GM12872 (cell line): ENCODE data around the gene SLC35A3.

Source experiments
- CTCF ChIP-seq: IDR thresholded peaks from 3 replicates; pipeline ENCODE4 v1.5.1; 2011; ENCODE audit warnings: low read depth, mild to moderate bottlenecking, low read length, moderate library complexity; ENCODE audit not compliant: insufficient read depth

SLC35A3 gene

GRCh38 chr1:99979091-99979490 is 9.3 kb downstream of the SLC35A3 start:
- no peak for TF ChIP-seq CTCF

- TF ChIP-seq CTCF, result no peak
These were observed 11.1 kb downstream of the SLC35A3 start for GRCh38 chr1:99980928-99981327.

- TF ChIP-seq CTCF, result no peak
These were observed 16.9 kb downstream of the SLC35A3 start for GRCh38 chr1:99986656-99987225.

GRCh38 chr1:99988210-99988765 is 18.5 kb downstream of the SLC35A3 start:
- no peak for TF ChIP-seq CTCF

GRCh38 chr1:99992044-99992722 is 22.4 kb downstream of the SLC35A3 start:
- no peak for TF ChIP-seq CTCF

GRCh38 chr1:99992760-99993467 is 23.1 kb downstream of the SLC35A3 start:
- TF ChIP-seq CTCF, result no peak

GRCh38 chr1:99993468-99993845 is 23.7 kb downstream of the SLC35A3 start:
- TF ChIP-seq CTCF, result no peak
